Fibroblast of peridontal ligament (primary cell): Measurements from ENCODE around the gene ABHD4.
"Not testable (repeated sequence)": the region's sequence is repeated elsewhere in the genome, so short reads cannot be mapped to it uniquely, and the experiment has no call there.

Source experiments
- DNase-seq: peaks from one replicate; pipeline ENCODE4 v3.0.0-alpha.2; 2010; ENCODE audit errors: extremely low read depth

ABHD4 gene

GRCh38 chr14:22627506-22628263, 29.6 kb downstream of the ABHD4 start:
- DNase-seq = no peak

GRCh38 chr14:22629361-22629760, 31.3 kb downstream of the ABHD4 start:
- DNase-seq = no peak

- DNase-seq = no peak
Observed at GRCh38 chr14:22630066-22630465, 32.0 kb downstream of the ABHD4 start.

GRCh38 chr14:22630486-22630885, 32.4 kb downstream of the ABHD4 start:
- DNase-seq = peak; percentile 97

GRCh38 chr14:22634233-22634900, 36.3 kb downstream of the ABHD4 start:
- no peak for DNase-seq

- not testable (repeated sequence) for DNase-seq
Observed at GRCh38 chr14:22635980-22636379, 37.9 kb downstream of the ABHD4 start.

- DNase-seq = no peak
Observed at GRCh38 chr14:22640192-22640591, 42.1 kb downstream of the ABHD4 start.

GRCh38 chr14:22641846-22642245, 43.7 kb downstream of the ABHD4 start:
- DNase-seq = no peak

- no peak for DNase-seq
Observed at GRCh38 chr14:22644305-22644635, 46.2 kb downstream of the ABHD4 start, which contains the start of gene OR6J1. TSS of gene OR6J1 (minus strand) at chr14:22644352. CDS start at chr14:22634811, 9,541 bp downstream.

- DNase-seq = peak; percentile 95
Observed at GRCh38 chr14:22646570-22647254, 48.6 kb downstream of the ABHD4 start.

GRCh38 chr14:22648506-22648905, 50.4 kb downstream of the ABHD4 start:
- peak; percentile 41 for DNase-seq

- DNase-seq = no peak
Observed at GRCh38 chr14:22650046-22650739, 52.1 kb downstream of the ABHD4 start.

GRCh38 chr14:22650960-22651521, 52.9 kb downstream of the ABHD4 start:
- no peak for DNase-seq

- no peak for DNase-seq
Observed at GRCh38 chr14:22651586-22651985, 53.5 kb downstream of the ABHD4 start.

GRCh38 chr14:22653012-22653621, 55.0 kb downstream of the ABHD4 start:
- peak; percentile 82 for DNase-seq

GRCh38 chr14:22656226-22656625, 58.1 kb downstream of the ABHD4 start:
- no peak for DNase-seq

GRCh38 chr14:22656945-22657731, 59.0 kb downstream of the ABHD4 start:
- DNase-seq = peak; percentile 68

- peak; percentile 70 for DNase-seq
Observed at GRCh38 chr14:22657861-22658260, 59.8 kb downstream of the ABHD4 start.

- no peak for DNase-seq
Observed at GRCh38 chr14:22658946-22659345, 60.8 kb downstream of the ABHD4 start.

- DNase-seq = no peak
Observed at GRCh38 chr14:22660654-22661053, 62.6 kb downstream of the ABHD4 start.
